Activated CD8-positive, alpha-beta T cell treated with anti-CD3 and anti-CD28 coated beads for 36 hours (primary cell): ENCODE results near the gene PARD3. TPM values are rescaled to one million over a fixed set of nuclear protein-coding genes. Genes with fewer than 3 reads are reported as not detected.

Experiments
- ATAC-seq: fragments of 200-7000 bp; cut with Tn5 transposase; one replicate; pipeline ENCODE4 v1.10.0; 2021; ENCODE audit warnings: mild to moderate bottlenecking, moderate library complexity
- CTCF ChIA-PET: fragments of 350-600 bp; sonication (Branson Sonifier 250); formaldehyde crosslinking; loops from one replicate; lab custom pipeline; 2021; ENCODE audit warnings: antibody characterized with exemption; lab: Charles Lee
- POLR2A ChIA-PET: fragments of 350-600 bp; sonication (Branson Sonifier 250); formaldehyde crosslinking; loops from one replicate; lab custom pipeline; 2021; ENCODE audit warnings: antibody characterized with exemption; lab: Charles Lee
- DNase-seq: peaks from one replicate; pipeline ENCODE4 v3.0.0-alpha.2; 2020
- H3K27ac Mint-ChIP-seq: one replicate; pipeline ENCODE4 v1.8.0; 2021; ENCODE audit warnings: mild to moderate bottlenecking, mixed read lengths
- H3K27me3 Mint-ChIP-seq: one replicate; pipeline ENCODE4 v1.8.0; 2021; ENCODE audit warnings: mixed read lengths
- H3K36me3 Mint-ChIP-seq: one replicate; pipeline ENCODE4 v1.8.0; 2021; ENCODE audit warnings: low read depth, mixed read lengths
- H3K4me1 Mint-ChIP-seq: one replicate; pipeline ENCODE4 v1.8.0; 2021; ENCODE audit warnings: low read depth, mixed read lengths
- H3K4me3 Mint-ChIP-seq: one replicate; pipeline ENCODE4 v1.8.0; 2021; ENCODE audit warnings: mild to moderate bottlenecking, moderate library complexity, mixed read lengths
- H3K9me3 Mint-ChIP-seq: one replicate; pipeline ENCODE4 v1.8.0; 2021; ENCODE audit warnings: mixed read lengths
- intact Hi-C: fragments of 100-400 bp; cut with micrococcal nuclease; formaldehyde crosslinking; loops from one replicate; pipeline ENCODE4 v1.10.0; 2022
- total RNA-seq, 2 experiments: library from RNA; stranded (reverse); gene quantifications; one replicate each; pipeline ENCODE4 v1.2.3, GENCODE V29; 2021
- TF ChIP-seq, protein P1 (sequence below): fragments of 200-600 bp; IDR thresholded peaks from one replicate; pipeline ENCODE4 v1.8.0; 2022; ENCODE audit warnings: antibody characterized with exemption, mild to moderate bottlenecking

Gene PARD3
- total RNA-seq, 2 experiments from 2014 or later = 1.6 to 2.0 TPM

DNA sequence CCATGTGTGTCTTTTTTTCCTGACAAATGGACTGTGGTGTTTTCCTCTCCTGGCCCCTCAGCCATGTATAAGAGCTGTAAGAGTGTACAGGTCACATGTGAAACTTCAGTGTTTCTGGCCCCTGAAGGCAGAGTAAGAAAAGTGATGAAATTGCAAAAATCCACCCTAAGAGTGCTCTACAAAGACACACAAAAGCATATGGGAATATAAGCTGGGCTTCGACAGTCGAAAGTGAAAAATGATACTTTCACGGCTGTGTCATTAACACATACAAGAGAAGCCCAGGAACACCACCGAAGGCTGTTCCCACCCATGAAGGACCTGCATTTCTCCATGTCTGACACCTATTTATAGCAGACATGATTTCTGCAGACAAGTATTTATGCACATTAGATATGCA lies 192.2 kb downstream of the PARD3 start:
- ChIA-PET CTCF (interaction anchor here (4.7 kb wide), 1 partner anchor 16 kb away, joined by 19 read pairs; no protein-coding TSS in a partner anchor), POLR2A (no interaction called here)
- Mint-ChIP-seq H3K36me3 (no peaks in the 10 kb centered on the region), H3K27me3 (no peaks in the 10 kb centered on the region), H3K9me3 (no peaks in the 10 kb centered on the region), H3K27ac (no peak overlapping the region), H3K4me1 (no peaks in the 10 kb centered on the region), H3K4me3 (no peak overlapping the region)
- DNase-seq = no peak
- intact Hi-C loops = no loop called here
- TF ChIP-seq, protein P1, sequence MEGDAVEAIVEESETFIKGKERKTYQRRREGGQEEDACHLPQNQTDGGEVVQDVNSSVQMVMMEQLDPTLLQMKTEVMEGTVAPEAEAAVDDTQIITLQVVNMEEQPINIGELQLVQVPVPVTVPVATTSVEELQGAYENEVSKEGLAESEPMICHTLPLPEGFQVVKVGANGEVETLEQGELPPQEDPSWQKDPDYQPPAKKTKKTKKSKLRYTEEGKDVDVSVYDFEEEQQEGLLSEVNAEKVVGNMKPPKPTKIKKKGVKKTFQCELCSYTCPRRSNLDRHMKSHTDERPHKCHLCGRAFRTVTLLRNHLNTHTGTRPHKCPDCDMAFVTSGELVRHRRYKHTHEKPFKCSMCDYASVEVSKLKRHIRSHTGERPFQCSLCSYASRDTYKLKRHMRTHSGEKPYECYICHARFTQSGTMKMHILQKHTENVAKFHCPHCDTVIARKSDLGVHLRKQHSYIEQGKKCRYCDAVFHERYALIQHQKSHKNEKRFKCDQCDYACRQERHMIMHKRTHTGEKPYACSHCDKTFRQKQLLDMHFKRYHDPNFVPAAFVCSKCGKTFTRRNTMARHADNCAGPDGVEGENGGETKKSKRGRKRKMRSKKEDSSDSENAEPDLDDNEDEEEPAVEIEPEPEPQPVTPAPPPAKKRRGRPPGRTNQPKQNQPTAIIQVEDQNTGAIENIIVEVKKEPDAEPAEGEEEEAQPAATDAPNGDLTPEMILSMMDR = no peak
- no peak for ATAC-seq

DNA sequence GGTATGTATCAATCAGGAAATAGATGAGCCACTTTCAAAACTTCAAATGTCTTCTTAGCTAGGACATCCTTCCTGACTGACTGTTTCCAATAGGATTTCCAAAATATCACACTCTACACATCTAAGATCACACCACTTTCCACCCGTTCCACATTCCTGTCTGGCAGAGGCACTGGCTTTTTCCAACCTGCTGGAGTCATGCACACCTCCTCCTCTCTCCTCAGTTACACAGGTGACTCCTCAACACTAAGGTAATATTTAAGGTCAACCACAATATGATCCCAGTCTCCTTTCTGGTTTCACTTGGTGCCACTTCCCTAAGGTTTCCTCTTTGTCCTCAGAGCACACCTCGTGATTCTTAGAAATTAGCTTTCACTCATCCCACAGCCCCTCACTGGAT lies 196.5 kb downstream of the PARD3 start:
- DNase-seq (no peak), ATAC-seq (no peak)
- no peaks in the 10 kb centered on the region for H3K36me3 Mint-ChIP-seq
- CTCF ChIA-PET = no interaction called here
- POLR2A ChIA-PET = interaction anchor here (0.6 kb wide), 1 partner anchor 265 kb away, joined by 3 read pairs; no protein-coding TSS in a partner anchor
- intact Hi-C loops = no loop called here
- H3K27me3 Mint-ChIP-seq = peaks cover 2% of the 10 kb centered on the region
- H3K27ac Mint-ChIP-seq = no peak overlapping the region
- no peaks in the 10 kb centered on the region for H3K4me1 Mint-ChIP-seq
- H3K9me3 Mint-ChIP-seq = no peaks in the 10 kb centered on the region
- TF ChIP-seq, protein P1 = no peak
- no peak overlapping the region for H3K4me3 Mint-ChIP-seq

DNA sequence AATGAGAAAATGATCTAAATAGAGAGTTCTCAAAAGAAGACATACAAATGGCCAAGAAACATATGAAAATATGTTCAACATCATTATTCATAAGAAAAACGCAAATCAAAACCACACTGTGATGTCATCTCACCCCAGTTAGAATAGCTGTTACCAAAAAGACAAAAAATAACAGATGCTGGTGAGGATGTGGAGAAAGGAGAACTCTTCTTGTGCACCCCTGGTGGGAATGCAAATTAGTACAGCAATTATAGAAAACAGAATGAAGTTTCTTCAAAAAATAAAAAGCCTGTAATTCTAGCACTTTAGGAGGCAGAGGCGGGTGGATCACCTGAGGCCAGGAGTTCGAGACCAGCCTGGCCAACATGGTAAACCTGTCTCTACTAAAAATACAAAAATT lies 199.3 kb downstream of the PARD3 start:
- intact Hi-C loops = no loop called here
- ATAC-seq (no peak), DNase-seq (no peak)
- ChIA-PET POLR2A (no interaction called here), CTCF (interaction anchor here (0.9 kb wide), 1 partner anchor 23 kb away, joined by 3 read pairs; no protein-coding TSS in a partner anchor)
- TF ChIP-seq, protein P1 = no peak
- peaks cover 2% of the 10 kb centered on the region for H3K27me3 Mint-ChIP-seq
- H3K4me3 Mint-ChIP-seq = no peak overlapping the region
- H3K36me3 Mint-ChIP-seq = no peaks in the 10 kb centered on the region
- no peak overlapping the region for H3K27ac Mint-ChIP-seq
- H3K4me1 Mint-ChIP-seq = no peaks in the 10 kb centered on the region
- H3K9me3 Mint-ChIP-seq = no peaks in the 10 kb centered on the region

DNA sequence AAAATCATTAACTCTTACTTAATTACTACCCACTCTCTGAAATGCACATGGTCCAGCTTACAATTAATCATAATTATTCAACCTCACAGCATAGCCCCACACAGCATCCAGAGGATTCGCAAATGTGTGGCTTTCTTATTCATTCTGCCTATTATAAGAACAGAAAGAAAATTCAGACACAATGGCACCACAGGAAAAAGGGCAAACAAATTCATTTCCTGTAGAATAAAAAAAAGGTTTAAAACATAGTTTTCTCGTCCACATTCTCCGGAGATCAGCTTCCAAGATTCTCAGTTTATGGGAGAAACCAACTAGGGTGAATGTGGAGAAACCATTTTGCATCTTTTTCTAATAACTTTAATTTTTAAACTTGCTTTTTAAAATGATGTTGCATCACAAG lies 201.6 kb downstream of the PARD3 start:
- no peak overlapping the region for H3K4me3 Mint-ChIP-seq
- no peak for DNase-seq
- peaks cover 2% of the 10 kb centered on the region for H3K27me3 Mint-ChIP-seq
- no peaks in the 10 kb centered on the region for H3K36me3 Mint-ChIP-seq
- no peaks in the 10 kb centered on the region for H3K9me3 Mint-ChIP-seq
- no peak overlapping the region for H3K27ac Mint-ChIP-seq
- POLR2A ChIA-PET = no interaction called here
- H3K4me1 Mint-ChIP-seq = no peaks in the 10 kb centered on the region
- no peak for ATAC-seq
- CTCF ChIA-PET = interaction anchor here (0.6 to 1.9 kb wide), 2 partner anchors 25 to 52 kb away, joined by 3 to 10 read pairs; no protein-coding TSS in a partner anchor
- intact Hi-C loops = no loop called here
- TF ChIP-seq, protein P1 = no peak

DNA sequence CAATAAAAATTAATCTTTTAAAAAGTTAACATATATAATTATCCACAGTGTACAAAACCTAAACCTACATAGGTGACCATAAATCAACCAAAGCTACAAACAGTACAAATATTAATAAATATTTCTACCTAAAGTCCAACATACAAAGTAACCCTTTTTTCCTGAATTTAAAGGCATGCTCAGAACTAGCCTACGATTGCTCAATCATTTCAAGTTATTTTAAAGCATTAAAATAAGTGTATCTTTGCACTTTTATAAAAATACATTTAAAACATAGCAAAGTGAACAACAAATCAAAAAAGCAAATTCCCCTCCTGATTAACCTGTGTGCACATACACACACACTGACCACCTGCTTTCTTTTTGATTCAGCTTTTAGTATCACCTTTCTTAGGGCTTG lies 202.2 kb downstream of the PARD3 start:
- DNase-seq = no peak
- peaks cover 2% of the 10 kb centered on the region for H3K27me3 Mint-ChIP-seq

More for the DNA sequence above, 202.2 kb downstream of the PARD3 start:
- H3K4me1 Mint-ChIP-seq = no peaks in the 10 kb centered on the region
- intact Hi-C loops = no loop called here
- no peaks in the 10 kb centered on the region for H3K36me3 Mint-ChIP-seq
- TF ChIP-seq, protein P1 = no peak
- no peak overlapping the region for H3K4me3 Mint-ChIP-seq
- H3K27ac Mint-ChIP-seq = no peak overlapping the region
- CTCF ChIA-PET = interaction anchor here (1.9 kb wide), 1 partner anchor 25 kb away, joined by 10 read pairs; no protein-coding TSS in a partner anchor
- POLR2A ChIA-PET = no interaction called here
- ATAC-seq = no peak
- H3K9me3 Mint-ChIP-seq = no peaks in the 10 kb centered on the region
